Stimulated activated CD8-positive, alpha-beta memory T cell treated with anti-CD3 and anti-CD28 coated beads, Interleukin-7, amount 100 ng/mL, for 48 hours (primary cell): ENCODE measurements around the gene PEX14.

Source experiments
- DNase-seq, 2 donors: peaks; one replicate each; pipeline ENCODE4 v3.0.0-alpha.2; 2020; ENCODE audit warnings: low read depth in 1 of 2; ENCODE audit errors: extremely low read depth in 1 of 2

Gene PEX14

DNA sequence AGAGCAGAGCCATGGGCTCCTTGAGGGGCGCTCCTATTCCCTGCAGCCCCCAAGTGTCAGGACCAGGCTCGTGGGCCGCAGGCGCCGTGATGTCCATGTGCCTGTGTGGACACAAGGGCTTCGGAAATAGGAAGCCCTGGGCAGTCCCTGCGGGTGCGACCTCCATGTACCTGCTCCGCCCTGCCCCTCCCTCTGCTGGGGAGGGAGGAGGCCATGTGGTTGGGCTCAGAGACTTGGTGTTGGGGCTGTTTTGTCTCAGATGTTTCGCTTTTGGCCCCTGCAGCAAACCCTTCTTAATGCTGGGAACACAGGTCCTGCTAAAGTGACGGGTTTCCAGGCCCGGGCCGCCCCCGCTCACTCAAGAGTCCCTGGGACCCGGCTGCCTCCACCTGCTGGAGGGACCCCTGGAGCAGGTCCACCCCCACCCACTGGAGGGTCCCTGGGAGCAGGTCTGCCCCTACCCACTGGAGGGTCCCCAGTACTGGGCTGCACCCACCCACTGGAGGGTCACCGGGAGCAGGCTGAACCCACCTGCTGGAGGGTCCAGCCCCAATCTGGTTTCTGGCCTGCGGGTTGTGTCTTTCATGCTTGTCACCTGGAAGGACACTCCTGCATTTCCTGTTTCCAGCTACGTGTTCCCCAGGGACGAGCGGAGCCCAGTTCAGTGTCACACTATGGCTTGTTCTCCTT lies 156.5 kb downstream of the PEX14 start:
- no peak for DNase-seq

DNA sequence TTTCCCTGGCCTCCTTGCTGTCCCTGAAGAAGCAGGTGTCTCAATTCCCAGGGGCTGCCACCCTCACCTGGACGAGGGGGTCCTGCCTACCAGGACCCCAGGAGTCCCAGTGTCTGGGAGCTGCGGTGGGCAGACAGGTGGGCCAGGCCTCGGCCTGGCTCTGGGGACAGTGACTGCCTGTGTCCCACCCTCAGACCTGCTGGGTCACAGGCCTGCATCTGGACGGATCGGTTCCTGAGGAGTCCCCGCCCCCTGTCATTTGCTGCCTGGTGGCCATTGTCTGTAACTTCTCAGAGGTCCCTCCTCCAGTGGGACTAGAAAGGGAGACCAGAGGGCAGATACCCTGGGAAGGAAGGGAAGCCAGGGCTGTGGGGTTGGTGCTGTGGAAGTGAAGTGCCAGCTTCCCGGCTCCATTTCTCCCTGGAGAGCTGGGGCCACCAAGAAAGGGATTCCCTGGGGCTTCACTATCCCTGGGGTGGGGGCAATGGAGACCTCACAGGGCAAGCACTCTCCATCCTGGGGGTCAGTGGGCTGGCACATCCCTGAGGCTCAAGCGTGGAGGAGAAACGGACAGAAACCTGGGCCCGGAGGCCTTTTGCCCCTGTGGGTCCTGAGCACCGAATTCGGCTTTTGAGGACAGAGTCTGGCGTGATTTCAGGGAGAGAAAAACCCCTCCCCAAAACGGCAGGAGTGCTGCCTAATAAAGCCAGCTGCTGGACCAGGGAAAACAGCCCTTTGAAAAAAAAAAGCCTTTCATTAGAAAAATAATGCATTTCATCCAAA lies 157.3 kb downstream of the PEX14 start:
- no peak for DNase-seq

DNA sequence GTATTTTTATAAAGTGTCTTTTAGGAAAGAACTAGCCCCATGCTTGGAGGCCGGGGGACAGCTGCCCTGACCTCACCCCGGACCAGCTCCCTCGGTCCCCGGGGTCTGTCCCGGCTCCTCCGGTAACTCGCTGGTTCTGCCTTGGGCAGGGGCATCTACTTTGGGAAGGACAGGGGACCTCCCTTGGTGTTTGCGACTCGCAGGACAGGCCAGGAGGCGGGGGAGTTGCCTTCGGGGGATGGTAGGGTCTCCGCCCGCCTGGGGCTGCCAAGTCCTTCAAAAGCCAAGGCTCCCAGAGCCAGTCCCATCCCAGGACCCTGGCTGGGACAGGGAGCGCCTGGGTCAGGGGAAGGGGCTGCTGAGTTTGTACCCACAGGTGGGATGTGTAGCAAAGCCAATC lies 157.9 kb downstream of the PEX14 start:
- DNase-seq, result no peak

DNA sequence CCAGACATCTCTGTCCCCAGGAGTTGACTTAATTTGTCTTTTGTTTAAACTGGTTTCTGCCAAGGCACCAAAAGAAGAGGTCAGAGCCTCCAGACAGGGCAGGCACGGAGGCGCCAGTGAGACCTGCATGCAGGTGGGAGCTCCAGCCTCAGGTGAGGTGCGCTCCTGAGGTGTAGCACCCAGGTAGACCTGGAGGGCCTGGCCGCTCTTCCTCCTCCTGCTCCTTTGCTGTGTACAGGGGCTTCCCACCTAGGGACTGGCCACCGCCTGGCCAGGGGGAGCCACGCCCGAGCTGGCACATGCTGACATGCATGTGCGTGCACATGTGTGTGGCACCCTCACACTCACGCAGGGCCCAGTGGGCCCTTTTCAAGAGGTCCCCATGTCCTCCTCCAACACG lies 158.7 kb downstream of the PEX14 start:
- DNase-seq, result no peak

DNA sequence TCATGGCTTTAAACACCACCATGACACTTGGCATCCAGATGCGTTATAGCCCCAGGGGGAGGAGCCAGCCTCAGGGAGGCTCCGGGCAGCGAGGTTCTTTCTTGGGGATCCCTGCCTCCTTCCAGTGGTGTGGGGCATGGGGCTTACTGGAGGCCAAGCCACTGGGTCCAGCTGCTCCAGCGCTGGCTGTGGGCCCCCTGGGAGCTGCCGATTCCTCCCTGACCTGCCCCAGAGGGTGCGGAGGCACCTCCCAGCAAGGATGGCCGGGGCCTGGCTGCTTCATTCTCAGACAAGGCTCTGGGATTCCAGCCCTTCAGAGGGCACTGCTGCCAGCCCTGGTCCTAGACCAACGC lies 159.3 kb downstream of the PEX14 start:
- no peak for DNase-seq

DNA sequence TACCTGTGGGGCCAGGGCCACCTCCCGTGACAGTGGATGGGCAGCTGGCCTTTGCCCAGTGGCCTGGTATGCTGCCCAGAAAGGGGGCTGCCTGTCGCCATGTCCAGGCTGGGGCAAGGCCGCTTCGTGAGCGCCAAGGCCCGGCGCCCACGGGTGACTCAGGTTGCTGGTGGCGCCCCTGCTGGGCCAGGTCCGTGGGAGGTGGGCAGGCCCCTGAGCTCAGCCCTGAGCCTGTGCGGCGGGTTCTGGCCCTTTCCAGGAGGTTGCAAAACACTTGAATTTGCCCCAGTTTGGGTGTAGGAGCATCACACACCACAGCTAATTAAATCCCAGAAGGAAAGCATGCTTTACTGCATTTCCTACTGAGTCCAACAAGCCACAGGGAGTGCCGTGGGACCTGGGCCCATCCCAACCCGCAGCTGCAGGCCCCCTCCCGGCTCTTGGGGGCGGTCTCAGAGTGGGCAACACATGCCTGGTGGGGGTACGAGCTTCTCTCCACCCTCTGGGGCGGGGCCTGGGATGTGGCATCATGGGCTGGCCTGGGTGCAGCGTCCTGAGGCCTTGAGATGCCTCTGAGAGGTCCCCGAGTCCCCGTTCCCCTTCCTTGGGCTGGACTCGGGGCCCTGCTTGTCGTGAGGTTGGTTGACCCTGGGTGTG lies 159.8 kb downstream of the PEX14 start:
- DNase-seq, result no peak

DNA sequence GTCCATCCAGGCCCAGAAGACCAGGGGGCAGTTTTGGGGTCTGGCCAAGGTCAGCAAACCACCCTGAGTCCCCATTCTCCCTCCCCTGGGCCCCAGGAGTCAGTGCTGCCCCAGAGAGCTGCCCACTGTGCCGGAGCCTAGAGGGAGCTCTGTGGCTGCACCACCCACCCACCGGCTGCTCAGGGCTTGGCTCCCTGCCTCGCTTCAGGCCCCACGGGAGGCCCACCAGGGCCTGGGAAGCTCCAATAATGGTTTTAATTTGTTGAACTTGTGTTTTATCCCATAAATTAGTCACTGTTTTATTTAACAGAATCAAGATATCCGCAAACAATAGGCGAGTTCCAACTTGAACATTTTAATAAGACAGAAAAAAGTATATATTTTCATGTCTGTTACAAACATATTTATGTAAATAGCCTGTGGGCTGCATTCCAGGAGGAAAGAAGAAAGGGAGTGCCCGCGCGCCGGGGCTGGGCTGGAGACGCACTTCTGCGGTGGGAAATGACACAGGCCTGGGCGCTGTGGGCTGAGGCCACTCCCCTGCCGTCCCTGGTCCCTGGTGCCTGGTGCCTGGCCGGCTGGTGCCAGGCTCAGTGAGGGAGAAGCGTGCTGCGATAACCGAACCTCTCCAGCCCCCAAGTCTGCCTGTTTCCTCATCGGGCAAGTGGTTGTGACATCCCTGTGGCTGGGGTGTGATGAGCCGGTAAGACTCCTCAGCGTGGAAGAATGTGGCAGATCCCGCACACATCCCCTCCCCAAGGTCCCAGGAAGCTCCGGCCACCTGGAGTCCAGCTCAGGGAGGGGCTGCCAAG lies 160.5 kb downstream of the PEX14 start:
- DNase-seq, result no peak

DNA sequence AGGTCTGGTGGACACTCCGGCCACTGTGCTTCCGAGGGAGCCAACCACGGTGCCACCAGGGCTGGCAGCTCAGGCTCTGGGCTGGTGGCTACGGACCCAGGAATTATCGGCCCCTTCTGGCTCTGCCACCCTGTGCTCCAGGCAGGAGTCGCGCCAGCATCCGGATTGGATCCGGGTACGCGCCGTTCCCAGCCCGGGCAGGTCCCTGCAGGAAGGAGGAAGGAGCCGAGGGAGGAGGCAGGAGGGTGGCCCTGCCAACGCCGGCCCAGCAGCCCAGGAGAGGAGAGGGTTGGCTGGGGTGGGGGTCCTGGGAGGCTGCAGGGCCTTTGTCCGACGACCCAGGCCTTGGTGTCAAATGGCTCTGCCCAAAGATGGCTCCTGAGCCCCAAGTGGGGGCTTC lies 161.2 kb downstream of the PEX14 start:
- DNase-seq, result no peak

DNA sequence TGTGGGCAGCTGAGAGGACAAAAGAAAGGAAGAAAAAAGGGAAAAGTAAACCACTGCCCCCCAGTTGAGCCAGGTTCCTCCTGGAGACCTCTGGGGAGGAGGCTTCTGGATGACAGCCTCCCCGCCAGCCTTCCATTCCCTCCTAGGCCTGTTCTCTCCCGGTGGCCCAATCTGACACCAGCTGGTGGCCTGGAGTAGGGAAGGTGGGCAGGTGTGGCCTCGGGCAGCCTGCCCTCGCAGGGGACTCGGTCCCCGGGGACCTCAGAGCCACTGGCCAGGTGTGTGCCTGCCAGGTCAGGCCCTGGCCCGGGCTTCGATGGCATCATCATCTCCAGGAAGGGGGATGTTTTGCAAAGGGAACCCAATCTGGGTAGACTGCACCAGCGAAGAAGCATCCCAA lies 162.7 kb downstream of the PEX14 start:
- no peak for DNase-seq

DNA sequence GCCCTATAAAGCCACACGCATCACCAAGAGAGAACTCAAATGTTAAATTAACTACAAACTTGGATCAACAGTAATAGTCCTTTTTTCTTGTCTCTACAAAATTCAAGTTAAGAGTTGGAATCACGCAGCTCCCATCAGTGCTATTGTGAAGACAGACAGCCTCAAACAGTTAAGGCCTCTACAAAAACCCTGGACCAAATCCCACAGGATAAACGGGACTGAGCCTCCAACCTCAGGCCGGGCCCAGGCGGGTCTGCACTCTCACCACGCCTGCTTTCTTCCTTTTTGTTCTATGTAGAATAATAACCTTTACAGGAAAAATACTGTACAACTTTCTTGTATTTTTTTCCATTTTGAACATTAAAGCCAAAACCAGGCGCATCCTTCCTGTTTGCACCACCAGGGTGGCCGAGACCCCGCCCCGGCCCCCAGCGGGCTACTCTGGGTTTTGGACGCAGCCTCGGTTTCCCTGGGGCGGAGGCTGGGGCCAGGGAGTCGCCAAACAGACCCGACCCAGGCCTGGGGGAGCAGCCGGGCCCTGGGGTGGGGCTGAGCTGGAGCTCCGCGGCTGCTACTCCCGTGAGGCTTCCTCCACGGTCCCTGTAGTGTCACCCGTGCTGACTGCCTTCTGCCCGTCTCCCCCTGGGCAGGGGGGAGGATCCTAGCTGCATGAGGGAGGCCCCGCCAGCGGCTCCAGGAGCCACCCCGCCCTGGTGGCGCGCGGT lies 163.2 kb downstream of the PEX14 start:
- DNase-seq, result no peak

DNA sequence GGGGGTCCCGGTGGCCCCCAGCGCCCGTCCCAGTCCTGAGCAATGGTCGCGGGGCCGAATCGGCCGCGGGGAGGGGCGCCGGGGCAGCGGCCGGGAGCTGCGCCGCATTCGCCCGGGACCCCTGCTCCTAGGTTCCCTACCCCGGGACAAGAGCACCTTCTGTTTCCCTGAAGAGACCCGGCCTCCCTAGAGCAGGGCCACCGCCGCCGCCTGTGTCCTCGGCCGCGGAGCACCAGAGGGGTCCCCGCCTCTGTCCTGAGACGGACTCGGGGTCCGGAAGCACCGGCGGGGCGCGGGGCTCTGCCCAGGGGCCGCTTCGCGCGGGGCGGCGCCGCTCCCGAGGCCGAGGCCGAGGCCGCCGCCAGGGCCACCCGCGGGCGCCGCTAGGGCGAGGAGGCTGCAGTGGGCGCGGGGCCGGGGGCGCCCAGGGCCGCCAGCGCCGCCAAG lies 163.8 kb downstream of the PEX14 start:
- DNase-seq, result no peak

DNA sequence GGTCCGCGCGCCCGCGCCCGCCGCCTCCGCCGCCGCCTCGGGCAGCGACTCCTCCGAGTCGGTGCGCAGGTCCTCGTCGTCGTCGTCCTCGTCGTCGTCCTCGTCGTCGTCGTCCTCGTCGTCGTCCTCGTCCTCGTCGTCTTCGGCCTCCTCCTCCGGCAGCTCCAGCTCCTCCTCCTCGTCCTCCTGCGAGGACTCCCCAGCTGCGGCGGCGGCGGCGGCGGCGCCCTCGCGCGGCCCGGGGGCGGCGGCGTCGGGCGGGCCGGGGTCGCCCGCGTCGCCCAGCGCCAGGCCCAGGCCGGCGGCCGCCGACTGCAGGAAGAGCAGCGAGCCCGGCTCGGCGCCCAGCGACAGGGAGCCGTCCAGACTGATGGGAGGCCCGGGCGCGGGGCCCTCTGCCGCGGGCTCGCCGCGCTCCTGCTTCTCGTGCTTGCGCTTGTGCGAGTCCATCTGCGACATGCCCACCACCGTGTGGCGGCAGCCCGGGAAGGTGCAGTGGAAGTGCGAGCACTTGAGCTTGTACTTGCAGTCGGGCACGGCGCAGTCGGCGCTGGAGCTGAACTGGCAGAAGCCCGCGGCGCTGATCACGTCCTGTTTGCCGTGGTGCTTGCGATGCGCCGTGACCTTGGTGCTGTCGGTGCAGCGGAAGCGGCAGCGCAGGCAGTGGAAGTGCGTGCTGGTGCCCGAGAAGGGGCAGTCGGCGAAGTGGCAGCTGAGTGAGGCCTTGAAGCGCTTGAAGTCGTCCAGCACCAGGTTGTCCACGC lies 164.4 kb downstream of the PEX14 start:
- no peak for DNase-seq

DNA sequence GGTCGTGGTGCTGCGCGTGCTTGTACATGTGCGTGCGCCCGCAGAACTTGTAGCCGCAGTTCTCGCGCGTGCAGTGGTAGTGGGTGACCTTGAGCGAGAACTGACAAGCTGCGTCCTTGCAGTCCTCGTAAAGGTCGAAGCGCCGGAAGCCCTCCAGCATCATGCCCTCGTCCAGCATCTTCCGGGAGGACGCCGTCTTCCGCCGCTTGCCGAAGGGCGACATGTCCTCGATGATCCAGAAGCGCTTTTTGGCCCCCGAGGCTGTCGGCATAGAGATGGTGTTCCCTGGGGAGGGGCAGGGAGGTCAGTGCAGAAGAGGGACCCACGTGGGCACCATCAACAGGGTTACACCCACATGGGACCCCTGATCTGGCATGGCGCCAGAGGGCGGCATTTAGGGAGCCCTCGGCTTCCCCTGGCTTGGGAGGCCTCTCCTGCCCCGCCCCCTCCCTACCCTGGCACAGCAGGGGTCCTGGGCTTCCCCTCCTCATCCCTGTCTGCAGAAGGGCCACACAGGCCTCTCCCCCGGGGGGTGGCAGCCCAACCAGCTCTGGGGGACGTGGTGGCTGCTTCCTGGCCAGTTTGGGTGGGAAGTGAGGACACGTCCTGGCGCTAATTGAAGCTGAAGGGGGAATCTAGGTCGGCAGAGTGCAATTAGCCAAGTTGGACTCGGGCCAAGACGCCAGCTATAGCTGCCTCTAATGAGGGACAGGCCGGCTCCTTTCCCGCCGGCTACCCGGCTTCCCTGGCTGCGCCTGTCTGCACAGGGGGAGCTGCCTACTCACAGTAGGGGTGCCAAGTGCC lies 165.2 kb downstream of the PEX14 start:
- no peak for DNase-seq

DNA sequence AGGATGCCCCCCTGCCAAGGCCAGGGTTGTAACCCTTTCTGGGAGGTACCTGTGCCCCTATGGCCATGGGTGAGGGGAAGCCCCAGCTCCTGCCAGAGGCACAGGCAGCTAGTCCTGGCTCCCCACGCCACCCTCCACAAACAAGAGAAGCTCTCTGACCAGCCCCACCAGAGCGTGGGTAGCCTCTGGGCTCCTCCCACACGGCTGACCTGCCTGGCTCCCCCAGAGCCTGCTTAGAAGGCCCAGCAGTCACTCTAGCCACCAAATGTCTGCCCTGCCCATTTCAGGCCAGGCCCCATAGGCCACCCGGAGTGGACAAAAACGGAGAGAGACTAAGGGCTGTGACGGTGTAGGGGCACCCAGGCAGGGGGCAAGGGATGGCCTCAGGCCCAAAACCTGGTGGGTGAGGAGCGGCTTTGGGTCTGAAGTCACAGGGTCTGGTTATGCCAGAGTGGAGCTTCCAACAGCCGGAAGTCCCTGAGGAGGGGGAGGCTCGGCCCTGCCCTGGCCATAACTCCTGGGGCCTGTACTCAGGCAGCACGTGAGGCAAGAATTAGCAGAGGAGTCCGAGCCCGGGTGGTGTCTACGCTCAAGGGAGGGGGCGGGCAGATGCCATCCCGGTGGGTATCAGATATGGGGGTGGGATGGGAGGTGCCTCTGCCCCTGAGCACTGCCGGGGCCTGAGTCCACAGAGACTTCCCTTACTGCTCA lies 166.2 kb downstream of the PEX14 start:
- no peak for DNase-seq

DNA sequence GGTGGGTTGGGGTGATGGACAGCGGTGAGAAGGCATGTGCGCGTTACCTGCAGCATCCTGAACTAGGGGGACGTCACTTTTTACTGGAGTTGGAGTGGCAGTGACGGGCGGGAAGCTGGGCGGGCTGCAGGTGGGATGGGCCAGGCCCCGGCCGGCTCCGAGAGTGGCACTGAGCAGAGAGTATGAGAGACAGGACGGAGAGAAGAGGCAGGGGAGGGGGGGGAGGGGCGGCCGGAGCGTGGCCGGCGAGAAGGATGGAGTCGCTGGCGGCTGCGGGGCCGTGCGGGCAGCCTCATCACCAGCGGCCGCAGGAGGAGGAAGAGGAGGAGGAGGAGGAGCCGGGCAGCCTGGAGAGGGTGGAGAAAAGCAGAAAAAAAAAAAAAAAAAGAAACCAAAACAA lies 167.2 kb downstream of the PEX14 start:
- DNase-seq, result no peak

DNA sequence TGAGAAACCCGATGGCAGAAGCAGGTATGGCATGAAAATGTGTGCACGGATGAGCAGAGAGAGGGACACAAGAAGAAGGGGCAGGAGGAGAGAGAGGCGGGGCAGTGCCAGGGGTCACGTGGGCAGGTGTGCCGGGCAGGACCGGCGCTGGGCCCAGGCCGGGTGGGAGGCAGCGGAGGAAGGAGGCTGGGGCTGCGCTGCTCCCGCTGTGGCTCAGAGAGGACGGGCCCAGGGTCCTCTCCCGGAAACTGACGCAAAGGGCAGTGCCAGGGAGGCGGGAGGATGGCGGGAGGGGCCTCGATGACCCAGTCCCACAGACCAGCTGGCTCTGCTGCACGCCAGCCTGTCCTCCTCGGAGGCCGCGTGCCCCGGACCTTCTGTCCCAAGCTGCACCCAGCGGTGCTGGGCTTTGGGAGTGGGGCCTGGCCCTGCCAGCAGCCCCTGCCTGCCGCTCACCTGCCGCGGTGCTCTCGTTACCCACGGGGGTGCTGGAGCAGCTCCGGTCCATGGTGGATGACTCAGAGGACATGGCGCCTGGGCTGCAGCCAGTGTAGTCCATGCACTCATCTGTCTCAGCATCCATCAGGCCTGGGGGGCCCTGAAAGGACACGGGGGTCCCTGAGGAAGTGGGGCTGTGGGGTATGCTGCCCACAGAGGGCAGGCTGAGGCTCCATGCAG lies 167.8 kb downstream of the PEX14 start:
- no peak for DNase-seq

DNA sequence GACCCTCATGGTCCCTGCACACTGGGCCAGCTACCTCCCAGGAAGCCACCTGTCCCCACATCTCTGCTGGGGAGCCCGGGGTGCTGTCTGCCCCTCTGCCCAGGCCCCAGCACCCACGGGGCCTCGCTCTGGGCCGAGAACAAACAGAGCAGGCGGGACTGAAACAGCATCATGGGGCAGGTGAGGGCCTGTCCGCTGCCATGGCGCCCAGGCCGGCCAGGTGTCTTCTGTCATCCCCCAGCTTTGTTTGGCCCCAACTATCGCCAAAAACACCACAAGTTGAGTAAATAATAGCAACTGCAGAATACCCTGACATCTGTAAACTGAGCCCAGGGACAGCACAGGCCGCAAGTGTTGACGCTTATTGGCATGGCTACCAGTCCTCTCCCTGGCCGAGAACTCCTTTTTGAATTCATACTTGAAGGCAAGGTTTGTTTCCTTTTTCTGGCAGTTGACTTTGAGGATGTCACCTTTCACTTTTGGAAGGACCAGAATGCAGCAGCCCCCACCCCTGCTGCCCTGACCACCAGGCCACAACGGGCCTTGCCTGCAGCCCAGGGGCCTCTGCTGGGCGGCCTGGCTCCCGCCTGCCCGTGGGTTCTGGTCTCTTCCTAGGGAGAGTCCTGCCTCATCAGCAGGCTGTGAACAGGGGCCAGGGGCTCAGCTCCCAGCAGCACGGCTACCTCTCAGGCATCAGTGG lies 169.0 kb downstream of the PEX14 start:
- DNase-seq, result no peak
